Activated effector memory CD4-positive, alpha-beta T cell treated with Interleukin-2 at 50 U/mL for 16 hours (primary cell): ENCODE data around the gene SORL1-AS1.

Source experiments
- DNase-seq: peaks from one replicate; pipeline ENCODE4 v3.0.0-alpha.2; 2020

SORL1-AS1 gene

DNA sequence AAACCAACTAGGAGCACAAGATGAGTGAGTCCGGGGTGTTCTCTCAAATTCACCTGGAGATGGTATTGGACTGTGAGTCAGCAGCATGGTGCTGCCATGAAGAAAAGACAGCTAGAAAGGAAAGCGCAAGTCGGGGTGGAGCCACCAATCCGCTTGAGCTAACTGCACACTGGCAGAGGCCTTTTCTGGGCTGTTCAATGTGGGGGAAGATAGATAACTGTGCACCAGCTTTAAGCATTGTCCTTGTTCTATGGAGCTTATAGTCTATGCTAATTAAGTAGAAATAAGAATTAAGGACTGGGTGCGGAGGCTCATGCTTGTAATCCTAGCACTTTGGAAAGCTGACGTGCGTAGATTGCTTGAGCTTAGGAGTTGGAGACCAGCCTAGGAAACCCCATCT lies 21.9 kb upstream of the SORL1-AS1 start:
- no peak for DNase-seq

DNA sequence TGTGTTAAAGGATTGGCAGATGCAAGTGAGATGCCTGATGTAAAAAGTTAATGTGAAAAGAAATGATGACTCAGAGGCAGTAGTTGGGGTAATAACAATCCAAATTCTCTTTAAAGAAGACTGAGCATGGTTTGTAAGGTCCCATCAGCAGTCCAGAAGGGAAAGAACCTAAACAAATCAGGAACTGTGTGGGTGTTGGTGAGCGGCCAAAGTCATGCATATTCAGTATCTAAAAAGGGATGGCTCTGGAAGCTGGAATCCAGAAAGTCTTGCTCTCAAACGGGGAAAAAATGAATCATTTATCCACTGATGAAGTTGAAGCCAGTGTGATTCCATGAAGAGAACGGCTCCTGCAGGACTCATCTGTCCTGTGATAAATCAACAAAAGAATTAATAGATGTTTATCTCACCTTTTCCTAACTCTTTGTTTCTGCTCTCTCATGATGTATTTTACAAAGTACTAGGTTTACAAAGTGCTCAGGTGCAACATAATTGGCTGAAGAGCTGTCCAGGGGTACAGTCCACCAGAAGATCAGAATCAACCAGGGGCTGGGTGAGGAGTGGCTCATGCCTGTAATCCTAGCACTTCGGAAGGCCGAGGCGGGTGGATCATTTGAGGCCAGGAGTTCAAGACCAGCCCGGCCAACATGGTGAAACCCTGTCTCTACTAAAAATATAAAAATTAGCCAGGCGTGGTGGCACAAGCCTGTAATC lies 20.5 kb upstream of the SORL1-AS1 start:
- no peak for DNase-seq

DNA sequence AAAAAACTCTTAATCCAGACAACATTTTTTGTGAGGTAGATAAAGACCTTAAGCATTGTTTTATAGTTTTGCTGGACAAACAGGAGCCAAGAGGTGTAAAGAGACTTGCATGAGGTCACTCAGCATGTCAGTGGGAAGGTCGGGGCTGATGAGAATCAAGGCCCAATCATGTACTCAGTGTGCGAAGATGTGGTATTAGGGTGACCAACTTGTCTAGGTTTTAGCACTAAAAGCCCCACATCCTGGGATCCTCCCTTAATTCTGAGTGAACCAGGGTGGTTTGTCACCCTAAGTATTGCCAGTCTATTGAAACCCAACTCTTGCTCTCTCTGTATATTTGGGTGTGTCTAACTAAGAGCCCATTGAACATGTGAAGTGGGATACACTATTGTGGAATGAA lies 19.5 kb upstream of the SORL1-AS1 start:
- DNase-seq: no peak

DNA sequence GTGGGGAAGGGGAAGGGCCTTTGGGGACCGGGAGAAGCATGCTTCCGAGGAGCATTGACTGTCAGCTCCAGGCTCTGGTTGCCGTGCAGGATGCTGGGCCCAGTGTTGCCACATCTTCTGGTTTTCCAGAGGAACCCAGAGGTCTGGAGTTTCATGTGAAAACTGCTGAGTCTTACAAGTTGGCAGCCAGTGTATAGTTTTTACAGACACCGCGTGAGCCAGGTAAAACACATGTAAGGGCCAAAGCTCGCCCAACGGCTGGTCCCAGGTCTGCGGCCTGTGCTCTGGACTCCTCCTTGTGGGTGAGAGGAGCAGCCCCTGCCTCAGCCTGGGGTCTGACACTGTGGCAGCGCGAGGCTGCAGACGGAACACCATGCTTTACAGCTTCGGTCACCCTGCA lies 18.4 kb upstream of the SORL1-AS1 start:
- DNase-seq: no peak

DNA sequence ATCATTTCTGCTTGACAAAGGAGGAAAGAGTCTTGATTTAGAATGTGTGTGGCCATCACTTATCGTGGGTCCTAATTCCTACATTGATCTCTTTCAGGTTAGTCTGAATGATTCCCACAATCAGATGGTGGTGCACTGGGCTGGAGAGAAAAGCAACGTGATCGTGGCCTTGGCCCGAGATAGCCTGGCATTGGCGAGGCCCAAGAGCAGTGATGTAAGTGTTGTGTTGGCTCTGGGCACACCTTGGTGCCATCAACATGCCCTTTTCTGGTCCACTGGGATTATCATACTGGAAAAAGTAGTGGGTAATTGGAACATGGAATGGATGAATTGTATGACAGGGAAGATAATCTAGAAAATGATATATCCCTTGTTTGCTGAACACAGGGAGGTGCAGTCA lies 17.1 kb upstream of the SORL1-AS1 start:
- no peak for DNase-seq

DNA sequence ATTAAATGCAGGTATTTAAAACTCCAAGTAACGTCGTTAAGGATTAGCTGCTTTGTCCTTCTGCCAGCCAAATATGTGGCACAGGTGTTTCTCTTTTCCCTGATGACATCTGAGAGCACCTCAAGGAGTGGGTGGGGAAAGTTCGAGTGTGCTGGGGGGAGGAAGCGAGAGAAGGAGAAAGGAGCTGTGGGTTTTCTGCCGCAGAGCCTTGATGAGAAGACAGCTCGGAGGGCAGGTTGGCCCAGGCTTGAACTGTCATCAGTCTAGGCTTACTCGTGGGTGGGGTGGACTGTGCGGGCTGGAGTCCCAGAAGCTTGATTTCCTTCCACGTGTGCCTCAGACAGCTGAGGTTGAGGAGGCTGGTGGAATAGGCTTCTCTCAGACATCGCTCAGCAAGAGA lies 15.2 kb upstream of the SORL1-AS1 start:
- peak; percentile 68 for DNase-seq

DNA sequence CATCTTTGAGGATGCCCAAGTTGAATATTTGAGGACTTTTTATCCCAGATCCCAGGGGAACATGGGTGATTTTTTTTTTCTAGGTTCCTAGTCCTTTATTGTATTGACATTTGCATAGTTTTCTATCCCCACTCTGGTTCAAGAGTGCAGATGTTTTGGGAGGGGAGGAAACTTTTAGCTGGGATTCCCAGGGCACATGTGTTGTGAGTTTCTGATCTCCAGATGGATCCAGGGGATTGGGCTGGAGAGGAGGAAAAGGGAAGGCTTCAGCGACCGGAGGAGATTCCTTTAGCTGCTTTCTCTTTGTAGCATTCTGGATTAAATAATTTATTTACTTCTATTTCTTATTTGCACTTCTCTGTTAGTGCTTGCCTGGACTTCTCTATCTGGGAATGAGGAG lies 14.7 kb upstream of the SORL1-AS1 start:
- DNase-seq: no peak

DNA sequence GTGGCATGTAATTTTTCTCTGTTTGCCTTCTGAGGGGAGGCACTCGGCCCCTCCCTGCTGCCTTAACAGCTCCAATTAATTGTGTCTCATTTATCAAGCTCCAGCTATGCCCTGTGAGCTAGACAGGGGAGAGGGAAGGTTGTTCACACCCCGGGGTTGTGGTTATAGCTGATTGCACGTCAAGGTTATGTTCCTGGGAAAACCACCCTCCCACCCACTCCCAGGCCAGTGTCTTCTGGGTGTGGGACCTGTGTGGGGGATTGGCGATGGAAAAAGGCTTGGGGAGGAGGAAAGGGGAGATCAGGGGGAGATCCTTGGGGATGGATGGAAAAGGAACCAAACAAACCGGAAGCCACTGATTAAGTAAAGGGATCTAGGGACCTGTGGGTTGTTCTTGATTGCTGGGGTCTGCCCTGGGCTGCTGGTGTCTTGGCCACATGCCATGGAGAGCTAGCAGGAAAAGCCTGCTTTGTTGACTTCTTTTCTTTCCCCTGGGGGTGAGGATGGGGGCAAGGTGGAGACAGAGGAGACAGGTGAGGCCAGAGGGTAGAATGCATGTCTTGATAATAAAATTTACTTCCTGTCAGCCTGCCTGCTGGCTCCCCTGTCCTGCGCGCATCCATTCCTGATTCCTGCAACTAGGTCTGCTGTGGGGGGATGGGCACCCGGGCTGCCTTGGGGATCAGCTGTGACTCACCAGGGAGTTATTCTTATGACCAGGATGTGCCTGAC lies 13.5 kb upstream of the SORL1-AS1 start:
- peak; percentile 33 for DNase-seq

DNA sequence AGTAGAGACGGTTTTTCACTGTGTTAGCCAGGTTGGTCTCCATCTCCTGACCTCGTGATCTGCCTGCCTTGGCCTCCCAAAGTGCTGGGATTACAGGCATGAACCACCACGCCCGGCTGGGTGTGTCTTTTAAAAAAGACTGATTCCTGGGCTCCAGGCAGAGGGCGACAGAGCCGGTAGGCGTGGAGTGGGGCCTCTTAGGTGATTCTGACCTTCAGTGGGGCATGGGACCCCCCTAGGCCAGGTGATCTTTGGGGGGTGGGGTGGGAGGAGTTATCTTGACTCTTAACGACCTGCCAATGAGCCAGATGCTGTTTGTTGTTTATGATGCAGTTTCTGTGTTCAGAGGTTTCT lies 12.9 kb upstream of the SORL1-AS1 start:
- DNase-seq: no peak

DNA sequence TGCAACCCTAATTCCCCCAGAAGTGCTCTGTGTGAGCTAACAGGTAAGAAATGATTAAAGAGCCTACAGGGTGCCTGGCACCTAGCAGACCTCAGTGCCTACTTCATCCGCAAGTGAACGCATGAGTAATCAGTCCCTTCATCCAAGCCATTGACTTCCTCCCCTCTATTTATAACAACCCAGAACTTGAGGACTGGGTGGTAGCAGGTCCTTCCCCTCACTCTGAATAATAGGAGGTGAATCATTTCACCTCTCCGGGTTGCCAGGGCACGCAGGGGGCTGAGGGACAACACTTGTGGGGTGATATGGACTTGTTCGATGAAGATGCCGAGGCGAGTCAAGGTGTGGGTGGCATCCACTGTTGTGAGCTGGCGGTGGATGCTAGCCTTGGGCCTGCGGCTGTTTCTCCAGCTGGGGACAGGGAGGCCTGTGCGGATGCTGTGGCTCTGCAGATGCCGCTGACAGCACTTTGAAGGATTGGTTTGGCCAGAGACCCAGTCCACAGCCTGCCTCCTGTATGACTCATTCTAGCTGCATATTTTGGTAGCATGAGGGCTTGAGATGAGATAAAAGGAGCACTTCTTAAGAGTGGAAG lies 11.7 kb upstream of the SORL1-AS1 start:
- DNase-seq: peak; percentile 72

DNA sequence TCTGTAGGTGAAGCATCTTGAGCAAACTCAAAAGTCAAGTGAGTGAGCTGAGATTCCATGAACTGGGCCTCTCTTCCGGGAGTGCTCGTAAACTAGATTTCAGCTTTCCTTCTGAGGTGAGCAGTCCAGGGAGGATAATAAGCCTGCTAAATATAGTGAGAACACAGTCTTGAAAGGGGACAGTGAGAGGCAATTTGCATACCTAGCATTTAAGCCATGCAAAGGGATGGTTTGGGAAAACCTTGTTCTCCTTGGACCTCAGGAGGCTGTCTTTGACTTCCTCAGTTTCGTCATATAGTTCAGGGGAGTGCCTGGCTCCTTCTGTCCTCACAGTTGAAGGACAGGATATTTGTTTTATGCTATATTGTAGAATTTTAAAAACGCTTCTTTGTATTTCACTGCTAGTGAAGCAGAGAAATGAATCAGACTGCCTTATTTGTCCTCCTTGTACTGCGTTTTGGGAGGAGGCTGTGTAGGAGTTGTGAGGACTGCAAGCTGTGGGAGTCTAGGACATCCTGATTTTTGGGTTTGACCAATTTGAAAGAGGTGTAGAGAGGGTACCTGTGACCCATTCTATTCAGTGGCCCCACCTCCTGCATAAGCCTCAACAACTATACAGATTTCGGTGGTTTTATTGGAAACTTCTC lies 11.0 kb upstream of the SORL1-AS1 start:
- no peak for DNase-seq

DNA sequence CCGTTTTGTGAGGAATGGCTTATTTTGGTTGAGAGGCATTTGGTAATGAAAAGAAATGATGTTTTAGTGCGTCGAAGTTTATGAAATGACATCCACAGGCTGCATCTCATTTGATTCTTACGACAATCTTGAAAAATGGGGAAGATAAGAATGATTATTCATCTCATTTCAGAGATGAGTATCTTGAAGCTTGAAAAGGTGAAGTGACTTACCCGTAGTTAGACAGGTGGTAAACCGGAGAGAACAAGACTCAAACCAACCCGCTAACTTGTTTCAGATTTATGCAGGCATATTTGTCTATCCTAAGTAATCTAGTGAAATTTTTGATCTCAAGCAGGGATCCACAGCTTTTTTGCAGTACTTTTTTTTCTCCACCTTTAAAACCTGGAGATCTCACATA lies 9.1 kb upstream of the SORL1-AS1 start:
- DNase-seq: no peak

DNA sequence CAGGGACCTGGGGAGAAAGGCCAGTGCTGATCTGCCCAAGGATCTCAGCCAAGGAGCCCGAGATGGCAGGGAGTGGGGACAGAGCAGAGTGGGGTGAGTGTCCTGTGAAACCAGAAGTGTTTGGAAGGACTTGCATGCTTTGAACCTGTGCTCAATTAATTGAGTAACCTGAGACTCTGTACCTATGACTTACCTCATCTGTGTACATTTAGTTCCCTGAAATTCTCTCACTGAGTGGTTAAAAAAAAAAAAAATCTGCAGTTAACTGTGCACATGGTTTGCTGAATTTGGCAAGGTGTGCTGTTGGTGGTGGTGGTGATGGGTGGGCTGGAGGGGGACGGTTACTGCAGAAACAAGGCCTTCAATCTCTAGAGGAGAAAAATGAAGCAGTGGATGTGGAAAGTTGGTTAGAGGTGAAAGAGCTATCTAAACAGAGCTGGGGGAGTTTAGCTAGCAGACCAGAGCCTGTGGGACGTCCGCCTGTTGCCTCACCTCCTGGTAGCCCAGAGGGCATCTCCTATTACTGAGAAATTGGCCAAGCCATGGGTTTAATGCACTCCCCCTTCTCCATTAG lies 8.3 kb upstream of the SORL1-AS1 start:
- DNase-seq: no peak

DNA sequence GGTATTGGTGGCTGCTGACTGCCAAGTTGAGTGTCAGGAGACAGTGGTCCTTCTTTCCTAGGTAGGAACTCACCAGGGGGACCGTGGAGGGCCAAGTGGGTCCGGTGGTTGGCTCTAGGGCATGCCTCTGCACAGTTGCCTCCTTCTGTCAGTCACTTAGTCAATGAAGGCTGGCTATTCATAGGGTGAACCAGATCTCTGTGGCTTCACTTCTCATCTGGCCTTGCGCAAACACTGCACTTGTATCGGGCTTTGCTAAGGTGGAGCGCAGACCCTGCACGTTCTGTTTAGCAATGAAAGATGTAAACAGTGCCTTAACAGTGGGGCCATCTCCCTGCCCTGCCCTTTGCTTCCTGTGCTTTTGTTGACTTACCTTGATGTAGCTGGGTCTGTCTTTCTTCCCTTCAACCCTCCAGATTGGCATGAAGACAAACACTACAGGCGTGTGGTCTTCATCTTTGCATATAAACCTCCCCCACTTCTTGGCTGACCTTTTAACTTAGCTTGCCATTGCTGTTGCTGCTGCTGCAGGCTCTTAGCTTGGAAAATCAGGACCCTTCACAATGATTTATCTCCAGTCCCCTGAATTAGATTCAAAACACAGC lies 6.7 kb upstream of the SORL1-AS1 start:
- DNase-seq: peak; percentile 55

DNA sequence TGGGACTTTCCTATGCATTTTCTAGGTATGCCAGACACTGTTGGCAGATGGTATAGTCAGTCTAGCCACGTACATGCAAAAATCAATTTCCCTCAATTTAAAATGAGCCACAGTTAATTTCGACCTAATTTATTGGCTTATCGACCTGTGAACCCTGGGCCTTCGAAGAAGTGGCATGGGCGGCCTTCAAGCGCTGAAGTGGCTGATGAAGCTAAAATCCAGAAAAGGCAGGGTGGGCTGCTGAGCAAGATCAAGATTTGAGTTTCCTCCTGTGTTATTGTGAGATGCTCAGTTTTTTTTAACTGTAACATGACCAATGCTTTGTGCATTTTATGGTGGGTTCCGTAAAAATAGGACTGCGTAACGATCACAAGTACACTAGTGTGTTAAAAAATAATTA lies 5.8 kb upstream of the SORL1-AS1 start:
- no peak for DNase-seq

DNA sequence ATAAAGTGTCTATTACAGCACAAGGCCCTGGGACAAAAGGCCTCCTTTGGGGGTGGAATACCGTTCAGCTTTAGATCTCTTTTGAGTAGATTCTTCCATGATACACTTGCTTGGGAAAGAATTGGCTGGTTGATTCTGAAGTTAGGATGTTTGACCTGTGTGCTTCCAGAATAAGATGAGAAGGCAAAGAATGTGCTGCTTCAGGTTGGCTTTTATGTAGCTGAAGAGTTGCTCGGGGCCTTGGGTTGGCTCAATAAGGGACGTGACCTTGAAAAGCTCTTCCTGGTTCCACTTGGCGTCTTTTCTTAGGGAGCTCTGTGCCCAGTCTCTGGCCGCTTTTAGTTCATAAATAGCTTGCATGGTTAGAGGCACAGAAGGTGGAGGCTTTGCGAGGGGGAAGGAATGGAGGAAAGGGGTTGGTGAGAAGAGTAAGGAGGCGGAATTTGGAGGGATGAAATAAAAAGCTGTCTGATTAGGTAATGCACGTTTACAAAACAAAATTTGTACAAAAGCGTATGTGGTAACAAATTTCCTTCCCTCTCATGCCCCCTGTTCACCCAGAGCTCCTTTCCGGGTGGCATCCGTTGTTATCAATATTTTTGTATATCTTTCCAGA lies 4.2 kb upstream of the SORL1-AS1 start:
- no peak for DNase-seq

DNA sequence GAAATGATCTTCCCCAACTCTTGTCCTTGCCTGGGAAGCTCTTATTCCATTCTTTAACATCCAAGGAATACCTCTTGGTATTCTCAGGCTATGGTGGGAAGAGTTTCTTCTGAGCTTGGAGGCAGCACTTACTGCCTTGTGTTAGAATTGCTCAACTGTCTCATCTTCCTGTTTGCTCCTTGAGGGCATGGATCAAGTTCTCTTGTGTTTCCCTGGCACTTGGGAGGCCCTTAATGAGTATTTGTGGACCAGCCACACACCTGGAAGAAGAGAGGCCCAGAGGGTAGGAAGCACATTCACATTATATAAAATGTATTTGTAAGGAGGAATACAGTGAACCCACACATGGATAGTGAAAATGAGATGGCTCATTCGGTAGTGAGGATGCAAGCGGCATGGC lies 3.4 kb upstream of the SORL1-AS1 start:
- no peak for DNase-seq

DNA sequence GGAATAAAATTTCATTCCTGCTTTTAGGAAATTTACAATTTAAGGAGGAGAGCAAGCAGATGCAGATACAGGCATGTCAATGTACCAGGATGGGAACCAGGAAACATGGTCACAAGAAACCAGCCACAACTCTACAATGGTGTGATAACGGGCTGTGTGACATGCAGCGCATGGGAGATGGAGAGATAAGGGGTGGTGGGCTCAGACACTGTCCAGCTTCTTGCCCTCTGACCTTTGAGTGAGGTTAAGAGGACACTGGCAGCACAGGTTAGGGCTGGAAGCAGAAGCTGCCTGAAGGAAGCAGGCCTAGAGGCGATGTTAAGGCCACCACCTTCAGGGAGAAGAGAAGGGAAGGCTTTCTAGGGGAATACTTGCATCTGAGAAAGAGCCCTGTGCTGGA lies 2.3 kb upstream of the SORL1-AS1 start:
- DNase-seq: no peak

DNA sequence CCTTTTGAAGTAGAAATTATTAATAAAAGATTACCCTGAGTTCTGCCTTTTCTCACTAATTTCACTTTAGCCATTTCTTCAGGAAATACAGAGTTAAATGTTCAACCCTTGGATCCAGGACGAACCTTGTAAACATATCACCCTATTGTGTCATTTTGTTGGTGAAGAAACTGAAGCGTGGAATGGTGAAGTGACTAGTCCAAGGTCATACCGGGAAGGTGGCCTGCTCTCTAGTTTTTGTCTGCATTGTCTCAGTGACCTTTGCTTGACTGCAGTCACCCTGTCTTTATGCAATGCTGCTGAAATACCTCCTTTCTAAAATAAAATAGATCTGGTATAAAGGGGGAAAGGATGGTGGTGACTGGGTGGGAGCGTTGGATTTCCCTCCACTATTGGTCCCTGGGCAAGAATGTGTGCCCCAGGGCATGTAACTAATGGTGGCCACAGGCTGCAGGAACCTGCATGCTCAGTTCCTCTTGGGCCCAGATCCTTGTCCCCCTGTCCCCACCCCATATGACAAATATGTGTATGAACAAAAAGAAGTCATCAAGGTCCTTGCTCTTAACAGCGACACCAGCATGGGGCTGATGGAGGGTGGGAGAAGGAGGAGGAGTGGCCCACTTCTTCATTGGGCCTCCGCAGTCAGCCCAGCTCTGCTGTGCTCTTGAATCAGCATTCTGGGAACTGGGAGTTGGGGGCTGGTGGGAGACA lies 977 bp upstream of the SORL1-AS1 start:
- DNase-seq: no peak

DNA sequence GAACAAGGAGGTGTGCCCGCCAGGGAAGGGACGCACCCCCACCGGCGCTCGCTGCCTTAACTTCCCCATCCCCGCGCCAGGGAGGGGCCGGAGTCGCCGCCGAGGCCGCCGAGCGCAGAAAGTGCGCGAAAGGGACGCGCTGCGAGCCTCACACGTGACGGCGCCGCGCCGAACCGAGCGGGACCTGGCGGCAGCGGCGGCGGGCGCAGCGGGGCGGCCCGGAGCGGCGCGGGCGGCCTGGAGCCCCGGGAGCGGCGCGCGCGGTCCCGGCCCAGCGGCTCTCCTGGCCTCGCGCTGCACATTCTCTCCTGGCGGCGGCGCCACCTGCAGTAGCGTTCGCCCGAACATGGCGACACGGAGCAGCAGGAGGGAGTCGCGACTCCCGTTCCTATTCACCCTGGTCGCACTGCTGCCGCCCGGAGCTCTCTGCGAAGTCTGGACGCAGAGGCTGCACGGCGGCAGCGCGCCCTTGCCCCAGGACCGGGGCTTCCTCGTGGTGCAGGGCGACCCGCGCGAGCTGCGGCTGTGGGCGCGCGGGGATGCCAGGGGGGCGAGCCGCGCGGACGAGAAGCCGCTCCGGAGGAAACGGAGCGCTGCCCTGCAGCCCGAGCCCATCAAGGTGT lies 670 bp downstream of the SORL1-AS1 start, which contains the start of gene SORL1:
Gene SORL1 (plus strand): TSS at position 329 of the 623 bp plus-strand sequence. CDS start 18 bp downstream, at position 347.
- peak; percentile 67 for DNase-seq
